Activated CD8-positive, alpha-beta memory T cell treated with anti-CD3 and anti-CD28 coated beads, Interleukin-2, amount 50 U/mL, for 48 hours (primary cell): Measurements from ENCODE around the gene SAMD8.
"Not testable (repeated sequence)": the region's sequence is repeated elsewhere in the genome, so short reads cannot be mapped to it uniquely, and the experiment has no call there.

Experiments used
- DNase-seq: peaks from one replicate; pipeline ENCODE4 v3.0.0-alpha.2; 2020

Gene SAMD8

GRCh38 chr10:75199949-75200348, 88.5 kb downstream of the SAMD8 start:
- peak; percentile 2 for DNase-seq

GRCh38 chr10:75201793-75202307, 90.4 kb downstream of the SAMD8 start:
- DNase-seq: no peak

GRCh38 chr10:75202321-75203045, 91.0 kb downstream of the SAMD8 start:
- DNase-seq: no peak

GRCh38 chr10:75203046-75203620, 91.7 kb downstream of the SAMD8 start:
- not testable (repeated sequence) for DNase-seq

- DNase-seq: no peak
Observed at GRCh38 chr10:75203724-75204123, 92.3 kb downstream of the SAMD8 start.

- no peak for DNase-seq
Observed at GRCh38 chr10:75205908-75206307, 94.5 kb downstream of the SAMD8 start.

- not testable (repeated sequence) for DNase-seq
Observed at GRCh38 chr10:75206638-75207037, 95.2 kb downstream of the SAMD8 start.

- DNase-seq: no peak
Observed at GRCh38 chr10:75207079-75207856, 95.8 kb downstream of the SAMD8 start.

GRCh38 chr10:75207857-75208144, 96.3 kb downstream of the SAMD8 start:
- DNase-seq: no peak

GRCh38 chr10:75208181-75208580, 96.7 kb downstream of the SAMD8 start:
- no peak for DNase-seq

- DNase-seq: no peak
Observed at GRCh38 chr10:75209086-75209920, 97.8 kb downstream of the SAMD8 start.

GRCh38 chr10:75209921-75210281, 98.4 kb downstream of the SAMD8 start:
- DNase-seq: peak; percentile 85

- peak; percentile 98 for DNase-seq
Observed at GRCh38 chr10:75210282-75211006, 99.0 kb downstream of the SAMD8 start, which contains the start of gene VDAC2. Gene VDAC2, plus strand, starts transcription at chr10:75210796. Its CDS starts 363 bp downstream, at chr10:75211159.

- no peak for DNase-seq
Observed at GRCh38 chr10:75211007-75211691, 99.7 kb downstream of the SAMD8 start.

- DNase-seq: no peak
Observed at GRCh38 chr10:75212343-75212742, 100.9 kb downstream of the SAMD8 start.

- DNase-seq: no peak
Observed at GRCh38 chr10:75220274-75220673, 108.8 kb downstream of the SAMD8 start.

GRCh38 chr10:75221492-75221891, 110.0 kb downstream of the SAMD8 start:
- DNase-seq: not testable (repeated sequence)

GRCh38 chr10:75223507-75223906, 112.1 kb downstream of the SAMD8 start:
- DNase-seq: no peak

GRCh38 chr10:75226095-75226494, 114.6 kb downstream of the SAMD8 start:
- DNase-seq: no peak

- DNase-seq: no peak
Observed at GRCh38 chr10:75226656-75227055, 115.2 kb downstream of the SAMD8 start.

- no peak for DNase-seq
Observed at GRCh38 chr10:75228278-75228677, 116.8 kb downstream of the SAMD8 start.

- DNase-seq: no peak
Observed at GRCh38 chr10:75228834-75229233, 117.4 kb downstream of the SAMD8 start.
